ENCODE measurements around the gene PCNT. TPM values are rescaled to one million over a fixed set of nuclear protein-coding genes. Genes with fewer than 3 reads are reported as not detected.

PCNT gene
- total and polyA plus RNA-seq, 9 of the 15 experiments (the other 6 are each of a cell fraction or from before 2014, with no cell fraction given): 9.1 to 53.5 (median 31.3) TPM

GRCh38 chr21:46397211-46397905, 73.4 kb downstream of the PCNT start:
- H3K9me3 ChIP-seq (replicated peaks; ENCODE audit: control insufficient read depth, insufficient read depth, low read depth, low read length): no peaks in the 10 kb centered on the region
- H4K20me1 ChIP-seq (replicated peaks; ENCODE audit: control insufficient read depth, insufficient read depth, low read length): no peaks in the 10 kb centered on the region
- intact Hi-C loops (cut with micrococcal nuclease) (no loop called here), in situ Hi-C loops (cut with MboI) (no loop called here)
- no peak for TF ChIP-seq ILK (tag; IDR thresholded peaks at IDR 0.05; ENCODE audit: borderline replicate concordance, low read depth)
- no peak for TF ChIP-seq KHSRP (IDR thresholded peaks at IDR 0.05)
- no peak for TF ChIP-seq PML (IDR thresholded peaks at IDR 0.05; ENCODE audit: low read length)
- no peak for TF ChIP-seq ZBTB1 (CRISPR knock-in tag; IDR thresholded peaks at IDR 0.05; ENCODE audit: borderline replicate concordance, low read depth)
- no peak for TF ChIP-seq STAT5A (IDR thresholded peaks at IDR 0.05; ENCODE audit: borderline replicate concordance, low read length)
- TF ChIP-seq ZNF76 (CRISPR knock-in tag; IDR thresholded peaks at IDR 0.05; ENCODE audit: borderline replicate concordance): no peak
- no peak for TF ChIP-seq SIX5 (IDR thresholded peaks at IDR 0.05; ENCODE audit: borderline replicate concordance in 1 of 2, insufficient read depth in 1 of 2, low read depth in 1 of 2, low read length in 2 of 2)
- TF ChIP-seq ZNF324 (CRISPR knock-in tag; IDR thresholded peaks at IDR 0.05): no peak
- TF ChIP-seq ZNF277 (CRISPR knock-in tag; IDR thresholded peaks at IDR 0.05; ENCODE audit: borderline replicate concordance): no peak
- no peak for TF ChIP-seq CBX1 (IDR thresholded peaks at IDR 0.05; ENCODE audit: low read depth)
- no peak for TF ChIP-seq MLLT1 (IDR thresholded peaks at IDR 0.05)
- no peaks in the 10 kb centered on the region for H3K27me3 ChIP-seq (ENCODE audit: control insufficient read depth in 2 of 2, insufficient read depth in 2 of 2, low read length in 2 of 2)
- ATAC-seq (no peak), FAIRE-seq (no peak), DNase-seq (ENCODE audit: extremely low read depth in 1 of 4, low spot score in 3 of 4) (no peak)
- H3K27ac ChIP-seq (ENCODE audit: extremely low read depth, low read depth, low read length): no peak overlapping the region
- no peak overlapping the region for H3K4me2 ChIP-seq (ENCODE audit: insufficient read depth, low read length)
- peaks cover 5 to 22% of the 10 kb centered on the region in 2 experiments; a peak in 4 of 5 replicates for H3K4me1 ChIP-seq (replicated peaks in 1 of 2; ENCODE audit: control insufficient read depth in 2 of 2, insufficient read depth in 2 of 2, low read length in 2 of 2)
- WGBS (ENCODE audit: insufficient coverage, low coverage, missing lambda C conversion rate): 88% methylated on average over 21 of the region's 21 CpGs
- no peaks in the 10 kb centered on the region for H3K79me2 ChIP-seq (ENCODE audit: control insufficient read depth, insufficient read depth, low read length)
- CTCF ChIA-PET (ENCODE audit: low intra/inter-chr PET ratio): no interaction called here
- no peak overlapping the region; a peak in 1 of 4 replicates for H3K9ac ChIP-seq (ENCODE audit: insufficient read depth in 1 of 2, low read depth in 2 of 2, low read length in 2 of 2)
- no peak overlapping the region for H2AFZ ChIP-seq (ENCODE audit: low read depth, low read length)
- H3K9me1 ChIP-seq (ENCODE audit: control insufficient read depth, insufficient read depth, low read length): no peaks in the 10 kb centered on the region
- peaks cover 69% of the 10 kb centered on the region; the same call in 2 of the 3 replicates for H3K36me3 ChIP-seq (ENCODE audit: control insufficient read depth, insufficient read depth, low read length)
- BruUV-seq (replicated peaks): no TSS peak
- POLR2A ChIA-PET: interaction anchor here (0.6 to 1.1 kb wide), 2 partner anchors 42 to 229 kb away, joined by 3 read pairs; no protein-coding TSS in a partner anchor
- H3K4me3 ChIP-seq: no peak overlapping the region
